K562 (cell line): ENCODE data around the gene MAP3K20. TPM values are rescaled to one million over a fixed set of nuclear protein-coding genes. Genes with fewer than 3 reads are reported as not detected.

Source experiments
- ATAC-seq: fragments of 200-7000 bp; cut with Tn5 transposase; 3 replicates; pipeline ENCODE4 v1.9.1; 2020; ENCODE audit warnings: moderate library complexity
- BruUV-seq: library from RNA; stranded (reverse); fragments of 400-500 nt; replicated peaks from 2 replicates; lab custom pipeline; 2021; lab: Mats Ljungman, UMichigan
- CTCF ChIA-PET: fragments of 300-600 bp; formaldehyde crosslinking; extraction: SDS; loops from one replicate; lab custom pipeline; 2021; ENCODE audit warnings: low intra/inter-chr PET ratio; lab: Yijun Ruan, JAX
- POLR2A ChIA-PET: fragments of 300-600, 350-650 bp; sonication (Branson Sonifier 250); formaldehyde crosslinking; extraction: SDS; loops from one replicate; lab custom pipeline; 2021; ENCODE audit warnings: antibody characterized with exemption, inconsistent platforms; lab: Yijun Ruan, JAX
- DNase-seq, 4 experiments: peaks; one replicate each; pipeline versions ENCODE4 v3.0.0 to v3.0.0-alpha.2; 2011 to 2018; ENCODE audit warnings: low spot score in 3 of 4, mixed read lengths in 3 of 4; ENCODE audit errors: extremely low read depth in 1 of 4
- FAIRE-seq: peaks from 2 replicates; lab custom pipeline; 2011; peaks lifted over from hg19 to GRCh38; lab: Jason Lieb, UNC
- H2AFZ ChIP-seq: 2 replicates; pipeline ENCODE4 v1.6.0; 2011; ENCODE audit warnings: low read depth, low read length, control low read depth, inconsistent platforms
- H3K27ac ChIP-seq: fragments of 200-600 bp; 3 replicates; pipeline ENCODE4 v1.8.0; 2011; ENCODE audit warnings: low read depth, mild to moderate bottlenecking, control low read depth, inconsistent platforms, low read length, moderate library complexity, mixed read lengths; ENCODE audit errors: extremely low read depth
- H3K27me3 ChIP-seq, 2 experiments: fragments of 300-600 bp in 1 of 2; 2 replicates in 1 of 2; 3 replicates in 1 of 2; pipeline versions ENCODE4 v1.6.0 to v1.8.0; 2011; ENCODE audit warnings: inconsistent platforms in 2 of 2, low read length in 2 of 2, mild to moderate bottlenecking in 1 of 2, mixed read lengths in 1 of 2, moderate library complexity in 1 of 2; ENCODE audit not compliant: control insufficient read depth in 2 of 2, insufficient read depth in 2 of 2
- H3K36me3 ChIP-seq: fragments of 300-600 bp; 3 replicates; pipeline ENCODE4 v1.8.0; 2011; ENCODE audit warnings: mild to moderate bottlenecking, low read length, inconsistent platforms; ENCODE audit not compliant: control insufficient read depth, insufficient read depth
- H3K4me1 ChIP-seq, 2 experiments: fragments of 200-600 bp in 1 of 2; replicated peaks in 1 of 2; 2 replicates in 1 of 2; 3 replicates in 1 of 2; pipeline versions ENCODE4 v1.5.1 to v1.8.0; 2011; ENCODE audit warnings: inconsistent platforms in 2 of 2, low read length in 2 of 2, mild to moderate bottlenecking in 1 of 2, mixed read lengths in 1 of 2, moderate library complexity in 1 of 2; ENCODE audit not compliant: control insufficient read depth in 2 of 2, insufficient read depth in 2 of 2
- H3K4me2 ChIP-seq: 2 replicates; pipeline ENCODE4 v1.6.1; 2011; ENCODE audit warnings: low read length, control low read depth, inconsistent platforms, mixed read lengths; ENCODE audit not compliant: insufficient read depth
- H3K4me3 ChIP-seq: fragments of 200-600 bp; sonication (generic), shearing (Covaris generic); 2 replicates; pipeline ENCODE4 v1.5.1; 2016; ENCODE audit warnings: control low read depth, inconsistent platforms
- H3K79me2 ChIP-seq: fragments of 200-600 bp; 3 replicates; pipeline ENCODE4 v1.8.0; 2011; ENCODE audit warnings: low read length, inconsistent platforms; ENCODE audit not compliant: control insufficient read depth, insufficient read depth
- H3K9ac ChIP-seq, 2 experiments: 2 replicates each; pipeline versions ENCODE4 v1.6.0 to v1.6.1; 2011; ENCODE audit warnings: low read depth in 2 of 2, low read length in 2 of 2, control low read depth in 1 of 2, inconsistent platforms in 1 of 2, mild to moderate bottlenecking in 1 of 2, mixed read lengths in 1 of 2; ENCODE audit not compliant: insufficient read depth in 1 of 2
- H3K9me1 ChIP-seq: one replicate; pipeline ENCODE4 v1.6.0; 2011; ENCODE audit warnings: inconsistent platforms, mild to moderate bottlenecking, low read length, moderate library complexity; ENCODE audit not compliant: control insufficient read depth, insufficient read depth
- H3K9me3 ChIP-seq: replicated peaks from 2 replicates; pipeline ENCODE4 v1.5.1; 2011; ENCODE audit warnings: low read depth, low read length, inconsistent platforms; ENCODE audit not compliant: control insufficient read depth, insufficient read depth
- H4K20me1 ChIP-seq: replicated peaks from 2 replicates; pipeline ENCODE4 v1.6.1; 2011; ENCODE audit warnings: low read length, inconsistent platforms, mixed read lengths; ENCODE audit not compliant: control insufficient read depth, insufficient read depth
- ASH1L ChIP-seq: fragments of 450-650 bp; IDR thresholded peaks from 2 replicates; pipeline ENCODE4 v1.6.1; 2018; ENCODE audit warnings: borderline replicate concordance, mild to moderate bottlenecking, low read depth; ENCODE audit not compliant: partially characterized antibody
- FOXA1 ChIP-seq: fragments of 450-650 bp; IDR thresholded peaks from 2 replicates; pipeline ENCODE4 v1.6.1; 2016; ENCODE audit warnings: mild to moderate bottlenecking, borderline replicate concordance
- HMG20A ChIP-seq: fragments of 450-650 bp; formaldehyde crosslinking; conservative IDR thresholded peaks from 2 replicates; pipeline ENCODE4 v1.4.0; 2020; ENCODE audit warnings: mild to moderate bottlenecking, mixed read lengths
- OTX1 ChIP-seq: fragments of 450-650 bp; formaldehyde crosslinking; IDR thresholded peaks from 2 replicates; pipeline ENCODE4 v1.4.0; 2022; ENCODE audit warnings: mild to moderate bottlenecking
- RNF2 ChIP-seq: sonication (generic); IDR thresholded peaks from 2 replicates; pipeline ENCODE4 v1.6.1; 2016
- SAFB2 ChIP-seq: fragments of 200-400 bp; formaldehyde crosslinking; IDR thresholded peaks from 2 replicates; pipeline ENCODE4 v1.6.1; 2018; ENCODE audit warnings: borderline replicate concordance, low read length, low read depth, moderate library complexity; ENCODE audit not compliant: severe bottlenecking
- SMC3 ChIP-seq: conservative IDR thresholded peaks from 2 replicates; pipeline ENCODE4 v1.6.1; 2011; ENCODE audit warnings: low read depth, low read length, improper control_type of control experiment; ENCODE audit not compliant: insufficient read depth
- SRSF9 ChIP-seq: fragments of 200-400 bp; formaldehyde crosslinking; IDR thresholded peaks from 2 replicates; pipeline ENCODE4 v1.6.1; 2017; ENCODE audit warnings: low read depth, low read length, borderline replicate concordance
- ZNF584 ChIP-seq: fragments of 200-800 bp; sonication (Bioruptor generic); IDR thresholded peaks from 2 replicates; pipeline ENCODE4 v1.6.1; 2016; ENCODE audit warnings: low read depth, mild to moderate bottlenecking, missing genetic modification characterization, missing compliant biosample characterization
- WGBS: fragments of 100-300 bp; shearing (Covaris generic); methylation state at CpG from one replicate; pipeline ENCODE4 v1.1.6; 2016; ENCODE audit warnings: low coverage, mixed read lengths; ENCODE audit not compliant: insufficient coverage; ENCODE audit errors: missing lambda C conversion rate; 5-methylcytosine and 5-hydroxymethylcytosine counted together
- in situ Hi-C: fragments of 300-500 bp; cut with MboI; formaldehyde crosslinking; loops from 4 replicates; pipeline ENCODE4 v1.15.0; 2018; ENCODE audit warnings: inconsistent platforms, mixed read lengths
- intact Hi-C: fragments of 100-400 bp; cut with micrococcal nuclease; formaldehyde crosslinking; loops from 2 replicates; pipeline ENCODE4 v1.14.2; 2022
- polyA plus RNA-seq, 8 experiments: library from polyadenylated mRNA; depleted of rRNA in 4 of 8; stranded (reverse) in 5 of 8; unstranded in 3 of 8; fragments of >200 nt; fragmentation: Nextera tagmentation in 2 of 8; fragmentation: Illumina TruSeq in 1 of 8; extraction: Ambion mirVana in 2 of 8; extraction: Trizol in 1 of 8; gene quantifications; 2 replicates each; pipeline versions ENCODE4 v1.2.1 to v1.2.3, GENCODE V29; 2011 to 2014; ENCODE audit warnings: inconsistent platforms in 1 of 8, missing spikeins in 1 of 8
- total RNA-seq, 7 experiments: library from RNA; depleted of rRNA in 6 of 7; stranded (reverse); fragments of >200 nt in 6 of 7; fragmentation: Illumina TruSeq in 2 of 7; extraction: Trizol in 2 of 7; gene quantifications; 2 replicates each; pipeline versions ENCODE4 v1.2.1 to v1.2.3, GENCODE V29; 2011 to 2021; ENCODE audit warnings: low replicate concordance in 1 of 7
- TF ChIP-seq, protein P1 (sequence below): sonication (generic); IDR thresholded peaks from 2 replicates; pipeline ENCODE4 v1.6.1; 2016
- TF ChIP-seq, protein P2 (sequence below), 2 experiments: fragments of 450-650 bp; conservative IDR thresholded peaks; 2 replicates each; pipeline ENCODE4 v1.6.1; 2017; ENCODE audit warnings: mild to moderate bottlenecking in 2 of 2, moderate library complexity in 2 of 2
- TF ChIP-seq, protein P3 (sequence below): fragments of 250-450 bp; sonication (Bioruptor Pico); IDR thresholded peaks from 2 replicates; pipeline ENCODE4 v1.4.0; 2020; ENCODE audit warnings: mild to moderate bottlenecking, moderate library complexity
- TF ChIP-seq, protein P4 (sequence below): sonication (generic); formaldehyde crosslinking; IDR thresholded peaks from 2 replicates; pipeline ENCODE4 v1.8.0; 2022; ENCODE audit warnings: missing genetic modification reagents, mild to moderate bottlenecking, moderate library complexity, borderline replicate concordance

The MAP3K20 gene
- total and polyA plus RNA-seq, 9 of the 15 experiments (the other 6 are each of a cell fraction or from before 2014, with no cell fraction given), result 9.8 to 34.2 (median 27.3) TPM

DNA sequence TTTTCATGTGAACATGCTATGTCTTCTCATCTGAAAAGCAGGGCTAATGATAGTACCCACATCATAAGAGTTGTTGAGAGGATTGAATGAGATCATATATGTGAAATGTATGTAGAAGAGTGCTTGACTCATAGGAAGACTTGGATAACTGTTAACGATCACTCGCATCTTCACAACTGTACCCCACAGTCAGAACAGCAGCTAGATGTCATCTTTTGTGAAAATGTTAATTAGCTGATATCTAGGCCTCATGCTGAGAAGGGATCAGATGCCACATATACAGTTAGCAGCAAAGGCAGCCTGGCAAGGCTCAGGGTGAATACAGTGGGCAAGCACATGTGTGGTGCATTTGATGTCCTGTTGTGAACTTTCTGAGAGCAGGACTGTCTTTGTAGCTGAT lies 24.2 kb downstream of the MAP3K20 start:
- POLR2A ChIA-PET, result interaction anchor here (1.2 to 1.9 kb wide), 2 partner anchors 9 kb away, joined by 5 to 6 read pairs; no protein-coding TSS in a partner anchor
- H3K27me3 ChIP-seq, result no peaks in the 10 kb centered on the region
- in situ Hi-C loops (no loop called here), intact Hi-C loops (no loop called here)
- no peak overlapping the region for H3K4me2 ChIP-seq
- DNase-seq (no peak), FAIRE-seq (no peak), ATAC-seq (no peak)
- no peaks in the 10 kb centered on the region for H3K9me3 ChIP-seq
- peaks cover 41% of the 10 kb centered on the region for H3K36me3 ChIP-seq
- H3K79me2 ChIP-seq, result peaks cover 4% of the 10 kb centered on the region; the same call in 1 of the 3 replicates
- no peaks in the 10 kb centered on the region; a peak in 1 of 5 replicates for H3K4me1 ChIP-seq
- no peaks in the 10 kb centered on the region for H4K20me1 ChIP-seq
- 91% methylated on average over 2 of the region's 2 CpGs for WGBS
- H3K9ac ChIP-seq, result no peak overlapping the region
- H3K9me1 ChIP-seq, result no peaks in the 10 kb centered on the region
- BruUV-seq, result no TSS peak
- H3K4me3 ChIP-seq, result no peak overlapping the region
- H2AFZ ChIP-seq, result no peak overlapping the region
- CTCF ChIA-PET, result no interaction called here
- H3K27ac ChIP-seq, result no peak overlapping the region
- TF ChIP-seq SMC3 (no peak), FOXA1 (no peak), HMG20A (CRISPR knock-in tag) (no peak), ZNF584 (CRISPR knock-in tag) (no peak), SAFB2 (no peak), RNF2 (no peak), SRSF9 (no peak), ASH1L (no peak), OTX1 (no peak)
- TF ChIP-seq, protein P1, sequence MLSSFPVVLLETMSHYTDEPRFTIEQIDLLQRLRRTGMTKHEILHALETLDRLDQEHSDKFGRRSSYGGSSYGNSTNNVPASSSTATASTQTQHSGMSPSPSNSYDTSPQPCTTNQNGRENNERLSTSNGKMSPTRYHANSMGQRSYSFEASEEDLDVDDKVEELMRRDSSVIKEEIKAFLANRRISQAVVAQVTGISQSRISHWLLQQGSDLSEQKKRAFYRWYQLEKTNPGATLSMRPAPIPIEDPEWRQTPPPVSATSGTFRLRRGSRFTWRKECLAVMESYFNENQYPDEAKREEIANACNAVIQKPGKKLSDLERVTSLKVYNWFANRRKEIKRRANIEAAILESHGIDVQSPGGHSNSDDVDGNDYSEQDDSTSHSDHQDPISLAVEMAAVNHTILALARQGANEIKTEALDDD, result no peak
- TF ChIP-seq, protein P2, sequence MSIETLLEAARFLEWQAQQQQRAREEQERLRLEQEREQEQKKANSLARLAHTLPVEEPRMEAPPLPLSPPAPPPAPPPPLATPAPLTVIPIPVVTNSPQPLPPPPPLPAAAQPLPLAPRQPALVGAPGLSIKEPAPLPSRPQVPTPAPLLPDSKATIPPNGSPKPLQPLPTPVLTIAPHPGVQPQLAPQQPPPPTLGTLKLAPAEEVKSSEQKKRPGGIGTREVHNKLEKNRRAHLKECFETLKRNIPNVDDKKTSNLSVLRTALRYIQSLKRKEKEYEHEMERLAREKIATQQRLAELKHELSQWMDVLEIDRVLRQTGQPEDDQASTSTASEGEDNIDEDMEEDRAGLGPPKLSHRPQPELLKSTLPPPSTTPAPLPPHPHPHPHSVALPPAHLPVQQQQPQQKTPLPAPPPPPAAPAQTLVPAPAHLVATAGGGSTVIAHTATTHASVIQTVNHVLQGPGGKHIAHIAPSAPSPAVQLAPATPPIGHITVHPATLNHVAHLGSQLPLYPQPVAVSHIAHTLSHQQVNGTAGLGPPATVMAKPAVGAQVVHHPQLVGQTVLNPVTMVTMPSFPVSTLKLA (conservative IDR thresholded peaks at IDR 0.05), result no peak
- TF ChIP-seq, protein P3, sequence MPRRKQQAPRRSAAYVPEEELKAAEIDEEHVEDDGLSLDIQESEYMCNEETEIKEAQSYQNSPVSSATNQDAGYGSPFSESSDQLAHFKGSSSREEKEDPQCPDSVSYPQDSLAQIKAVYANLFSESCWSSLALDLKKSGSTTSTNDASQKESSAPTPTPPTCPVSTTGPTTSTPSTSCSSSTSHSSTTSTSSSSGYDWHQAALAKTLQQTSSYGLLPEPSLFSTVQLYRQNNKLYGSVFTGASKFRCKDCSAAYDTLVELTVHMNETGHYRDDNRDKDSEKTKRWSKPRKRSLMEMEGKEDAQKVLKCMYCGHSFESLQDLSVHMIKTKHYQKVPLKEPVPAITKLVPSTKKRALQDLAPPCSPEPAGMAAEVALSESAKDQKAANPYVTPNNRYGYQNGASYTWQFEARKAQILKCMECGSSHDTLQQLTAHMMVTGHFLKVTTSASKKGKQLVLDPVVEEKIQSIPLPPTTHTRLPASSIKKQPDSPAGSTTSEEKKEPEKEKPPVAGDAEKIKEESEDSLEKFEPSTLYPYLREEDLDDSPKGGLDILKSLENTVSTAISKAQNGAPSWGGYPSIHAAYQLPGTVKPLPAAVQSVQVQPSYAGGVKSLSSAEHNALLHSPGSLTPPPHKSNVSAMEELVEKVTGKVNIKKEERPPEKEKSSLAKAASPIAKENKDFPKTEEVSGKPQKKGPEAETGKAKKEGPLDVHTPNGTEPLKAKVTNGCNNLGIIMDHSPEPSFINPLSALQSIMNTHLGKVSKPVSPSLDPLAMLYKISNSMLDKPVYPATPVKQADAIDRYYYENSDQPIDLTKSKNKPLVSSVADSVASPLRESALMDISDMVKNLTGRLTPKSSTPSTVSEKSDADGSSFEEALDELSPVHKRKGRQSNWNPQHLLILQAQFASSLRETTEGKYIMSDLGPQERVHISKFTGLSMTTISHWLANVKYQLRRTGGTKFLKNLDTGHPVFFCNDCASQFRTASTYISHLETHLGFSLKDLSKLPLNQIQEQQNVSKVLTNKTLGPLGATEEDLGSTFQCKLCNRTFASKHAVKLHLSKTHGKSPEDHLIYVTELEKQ (CRISPR knock-in tag), result no peak
- TF ChIP-seq, protein P4, sequence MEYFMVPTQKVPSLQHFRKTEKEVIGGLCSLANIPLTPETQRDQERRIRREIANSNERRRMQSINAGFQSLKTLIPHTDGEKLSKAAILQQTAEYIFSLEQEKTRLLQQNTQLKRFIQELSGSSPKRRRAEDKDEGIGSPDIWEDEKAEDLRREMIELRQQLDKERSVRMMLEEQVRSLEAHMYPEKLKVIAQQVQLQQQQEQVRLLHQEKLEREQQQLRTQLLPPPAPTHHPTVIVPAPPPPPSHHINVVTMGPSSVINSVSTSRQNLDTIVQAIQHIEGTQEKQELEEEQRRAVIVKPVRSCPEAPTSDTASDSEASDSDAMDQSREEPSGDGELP (CRISPR knock-in tag), result no peak
